HG03439 (cell line): Measurements from ENCODE around the gene CRNN.

Source experiments
- ATAC-seq: cut with Tn5 transposase; IDR thresholded peaks from one replicate; pipeline ENCODE4 v1.9.1; 2021; ENCODE audit warnings: mild to moderate bottlenecking, moderate library complexity; ENCODE audit not compliant: unreplicated experiment

Gene CRNN

DNA sequence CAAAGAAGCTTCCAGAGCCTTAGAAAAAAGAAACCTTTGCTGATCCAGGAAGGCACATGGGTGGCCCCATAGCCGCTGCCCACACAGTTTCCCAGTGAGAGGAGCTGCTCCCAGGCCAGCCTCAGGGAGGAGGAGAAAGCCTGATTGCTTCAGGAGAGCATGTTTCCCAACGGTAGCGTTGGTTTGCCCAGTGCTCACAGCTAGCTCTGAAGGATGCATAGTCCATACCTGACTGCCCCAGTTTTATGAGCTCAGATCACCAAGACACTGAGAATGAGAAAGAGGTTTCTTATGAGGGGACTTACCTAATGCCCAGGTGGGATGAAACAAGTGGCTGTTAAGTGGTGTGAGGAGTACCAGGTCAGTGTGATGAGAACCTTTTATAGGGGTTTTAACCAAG, at the start of gene CRNN:
Gene CRNN, minus strand, starts transcription at position 355 of the 400 bp plus-strand sequence. CDS start 2,030 bp downstream, outside the sequence.
- no peak for ATAC-seq

DNA sequence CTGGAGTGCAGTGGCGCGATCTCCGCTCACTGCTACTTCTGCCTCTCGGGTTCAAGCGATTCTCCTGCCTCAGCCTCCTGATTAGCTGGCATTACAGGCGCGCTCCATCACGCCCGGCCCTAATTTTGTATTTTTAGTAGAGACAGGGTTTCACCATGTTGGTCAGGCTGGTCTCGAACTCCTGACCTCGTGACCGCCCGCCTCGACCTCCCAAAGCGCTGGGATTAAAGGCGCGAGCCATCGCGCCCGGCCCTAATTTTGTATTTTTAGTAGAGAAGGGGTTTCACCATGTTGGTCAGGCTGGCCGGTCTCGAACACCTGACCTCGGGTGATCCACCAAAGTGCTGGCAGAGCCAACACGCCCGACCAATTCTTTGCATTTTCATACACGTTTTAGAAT, 48.6 kb upstream of the CRNN start:
- no peak for ATAC-seq

DNA sequence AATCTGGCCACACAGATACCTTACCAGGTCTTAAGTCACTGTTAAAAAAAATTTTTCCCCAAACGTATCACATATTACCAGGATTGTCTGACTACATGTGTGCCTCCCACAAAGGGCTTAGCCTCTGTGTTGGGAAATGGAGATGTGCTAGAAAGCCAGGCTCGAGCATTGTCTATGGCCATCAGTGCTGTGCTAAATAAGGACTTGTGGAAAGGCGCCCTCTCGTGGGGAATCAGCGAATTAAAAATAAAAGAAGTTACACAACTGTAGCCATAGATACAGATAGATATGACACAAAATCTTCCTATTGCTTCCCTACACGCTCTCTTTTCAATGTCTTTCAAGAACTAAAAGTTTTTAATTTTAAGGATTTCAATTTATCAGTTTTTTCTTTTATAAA, 47.5 kb upstream of the CRNN start:
- no peak for ATAC-seq

DNA sequence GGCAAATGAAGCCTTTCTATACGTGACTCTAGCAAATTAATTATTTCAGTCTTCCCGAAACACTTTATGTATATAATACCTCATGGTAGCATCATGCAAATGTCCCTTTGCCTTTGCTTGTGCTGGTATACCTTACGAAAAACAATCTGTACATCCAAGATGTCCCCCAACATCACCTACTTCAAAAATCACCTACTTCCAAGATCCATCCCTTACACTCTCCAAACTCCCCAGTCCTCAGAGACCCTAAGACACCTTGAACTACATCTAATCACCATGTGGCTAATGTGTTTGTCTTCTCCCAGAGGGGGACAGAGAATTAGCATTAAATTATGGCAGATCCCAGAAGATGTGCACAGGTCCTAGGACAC, 46.5 kb upstream of the CRNN start:
- no peak for ATAC-seq

DNA sequence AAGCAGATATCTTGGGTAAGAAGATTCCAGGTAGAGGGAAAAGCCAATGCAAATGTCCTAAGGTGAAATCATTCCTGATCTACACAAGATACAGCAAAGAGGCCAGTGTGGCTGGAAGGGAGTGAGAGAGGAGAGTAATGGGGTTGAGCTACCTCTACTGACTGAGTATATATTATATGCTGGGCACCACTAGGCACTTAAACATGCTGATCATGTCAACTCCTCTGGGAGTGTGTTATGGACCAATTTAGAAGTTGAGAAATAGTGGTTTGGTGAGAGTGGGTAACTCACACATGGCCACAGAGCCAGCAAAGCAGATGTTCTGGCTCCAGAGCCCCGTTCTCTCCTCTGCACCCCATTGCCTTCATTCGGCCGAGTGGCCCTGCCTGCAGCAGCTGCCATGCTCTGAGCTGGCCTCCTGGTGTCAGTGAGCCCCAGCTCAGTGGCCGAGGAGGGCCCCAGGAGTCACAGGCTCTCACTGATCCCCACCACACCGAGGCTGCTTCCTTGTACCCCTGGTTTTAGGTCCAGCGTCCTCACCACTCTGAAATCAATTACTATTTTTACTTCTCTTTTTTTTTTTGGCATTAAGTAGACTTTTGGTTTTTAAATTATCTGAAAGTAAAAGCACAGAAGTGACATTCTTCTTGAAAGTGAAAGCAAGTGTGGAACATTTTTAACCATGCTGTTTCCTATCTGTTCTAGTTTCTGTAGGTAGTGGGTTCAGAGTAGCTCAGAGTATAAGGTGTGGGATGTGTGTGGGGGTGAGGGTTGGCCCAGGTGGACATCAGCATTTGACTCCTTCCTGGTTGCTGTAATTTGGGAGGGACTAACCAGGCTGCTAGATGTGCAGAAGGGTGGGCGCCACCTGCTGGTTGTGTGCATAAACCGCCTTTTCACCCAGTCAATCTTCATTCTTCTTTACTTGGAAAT, 45.8 kb upstream of the CRNN start:
- ATAC-seq = peak; percentile 82

DNA sequence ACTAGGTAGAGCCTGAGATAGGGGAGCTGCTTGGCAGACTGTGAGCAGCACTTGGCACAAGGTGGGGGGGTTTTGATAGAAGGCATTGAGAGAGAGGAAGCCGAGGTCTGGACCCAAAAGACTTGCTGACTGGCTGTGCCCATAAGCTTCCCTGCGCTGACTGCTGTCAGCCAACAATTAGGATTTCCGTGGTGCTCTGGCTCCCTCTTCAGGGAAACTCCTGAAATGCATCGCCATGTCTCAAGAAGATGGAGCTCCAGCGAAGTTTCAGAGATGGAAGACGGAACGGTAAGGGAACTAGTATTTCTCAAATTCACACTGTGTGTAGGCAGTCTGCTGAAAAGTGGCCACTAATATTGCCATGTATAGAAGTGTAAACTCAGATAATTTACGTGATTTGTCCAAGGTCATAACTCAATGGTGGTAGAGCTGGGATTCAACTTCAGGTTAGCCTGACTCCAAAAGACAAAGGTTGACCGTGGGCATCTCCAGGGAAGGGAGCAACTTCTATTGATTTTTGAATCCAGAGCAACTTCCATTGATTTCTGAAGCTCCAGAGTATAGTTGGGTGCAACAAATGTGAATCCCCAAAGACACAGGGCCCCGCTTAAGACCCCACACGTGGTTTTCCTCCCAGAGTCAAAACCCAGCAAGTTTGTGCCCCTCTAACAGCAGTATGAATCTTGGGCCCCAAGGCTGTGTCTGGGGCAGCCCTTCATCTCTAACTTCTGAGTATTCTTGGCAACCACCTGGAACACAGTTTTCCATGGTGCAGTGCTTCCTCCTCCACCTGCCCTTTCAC, 44.5 kb upstream of the CRNN start:
- ATAC-seq = peak; percentile 44

DNA sequence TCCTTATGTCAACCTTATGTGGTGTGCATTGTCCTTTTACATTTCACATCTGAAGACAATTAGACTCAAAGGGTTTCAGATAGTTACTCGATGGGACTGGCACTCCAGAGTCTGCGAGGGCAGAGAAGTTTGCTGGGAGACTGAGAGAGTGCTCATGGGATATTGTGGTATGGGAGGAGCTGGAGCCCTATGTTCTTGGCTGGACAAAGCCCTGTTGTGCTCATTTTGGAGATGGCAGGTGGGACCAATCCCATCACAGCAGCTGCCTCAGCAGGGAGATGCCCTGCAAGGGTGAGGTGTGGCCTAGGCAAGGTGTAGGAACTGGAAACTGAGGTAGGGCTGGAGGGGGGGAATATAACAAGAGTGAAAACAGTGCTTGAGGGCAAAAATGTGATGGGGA, 43.5 kb upstream of the CRNN start:
- no peak for ATAC-seq

DNA sequence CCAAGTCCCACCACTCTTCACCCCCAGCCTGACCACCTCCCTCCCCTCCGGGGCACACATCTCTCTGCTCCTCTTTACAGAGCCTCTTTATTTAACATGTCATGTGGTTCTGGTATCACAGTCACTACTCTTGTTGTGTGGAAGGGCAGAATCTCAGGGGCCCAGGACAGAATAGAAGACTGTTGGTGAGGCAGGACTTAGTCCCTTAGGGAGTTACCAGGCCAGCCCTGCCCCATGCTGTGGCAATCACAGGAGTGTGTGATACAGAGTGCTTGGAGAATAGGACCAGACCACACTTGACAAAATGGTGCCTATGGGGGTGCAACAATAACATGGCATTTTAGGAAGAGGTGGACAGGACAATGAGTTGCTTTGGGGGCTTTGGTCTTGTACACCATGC, 43.0 kb upstream of the CRNN start:
- ATAC-seq = no peak

DNA sequence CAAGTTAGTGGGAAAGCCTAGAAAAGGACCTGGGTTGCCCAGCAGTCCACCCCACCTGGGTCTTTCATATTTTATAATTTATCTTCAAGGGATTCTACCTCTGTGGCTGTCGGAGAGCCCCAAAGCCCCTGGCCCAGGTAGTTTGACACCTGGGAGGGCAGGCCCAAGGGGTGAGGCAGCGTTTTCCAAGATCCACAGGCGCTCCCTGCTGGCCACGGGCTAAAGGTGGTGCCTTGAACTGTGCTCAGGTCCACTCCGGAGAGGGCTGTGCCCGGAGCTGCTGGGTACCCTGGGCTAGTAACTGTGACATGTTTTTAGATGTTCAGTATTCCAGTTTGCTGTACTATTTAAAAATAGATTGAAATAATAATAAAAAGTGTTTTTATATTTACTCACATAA, 37.2 kb upstream of the CRNN start:
- ATAC-seq = no peak

DNA sequence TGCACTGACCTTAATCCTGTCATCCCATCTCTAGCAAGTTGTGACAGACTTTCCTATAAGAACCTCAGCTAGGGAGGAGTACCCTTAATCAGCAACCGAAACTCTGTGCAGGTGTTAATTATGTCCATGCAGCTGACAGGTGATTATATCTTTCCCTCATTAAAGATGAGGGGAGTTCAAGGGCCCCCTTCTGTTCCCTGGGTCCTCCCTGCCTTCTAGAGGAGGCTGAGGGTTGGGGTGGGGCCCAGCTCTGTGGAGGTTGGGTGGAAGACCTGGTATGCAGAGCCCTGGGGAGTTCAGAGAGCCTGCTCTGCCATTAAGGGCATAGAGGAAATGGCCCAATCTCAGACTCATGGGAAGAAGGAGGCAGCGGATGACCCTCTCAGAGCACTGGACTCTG, 35.6 kb upstream of the CRNN start:
- no peak for ATAC-seq

DNA sequence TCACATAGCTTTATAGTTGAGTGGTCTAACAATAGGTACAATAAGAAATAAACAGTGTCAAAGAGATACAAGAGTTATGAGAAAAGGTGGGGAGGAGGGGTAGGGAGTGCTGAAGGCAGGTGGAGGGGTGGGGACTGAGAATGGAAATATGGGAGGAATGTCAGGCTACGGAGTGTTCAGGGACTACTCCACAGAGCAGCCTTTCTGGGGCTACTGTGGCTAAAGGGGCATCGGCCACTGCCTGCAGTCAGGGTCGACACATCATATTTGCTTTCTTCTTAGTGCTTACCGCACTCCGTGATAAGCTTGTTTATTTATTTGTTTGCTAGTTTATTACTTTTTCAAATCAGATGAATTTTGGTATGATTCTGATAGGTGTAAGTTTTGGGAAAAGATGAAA, 34.4 kb upstream of the CRNN start:
- no peak for ATAC-seq

DNA sequence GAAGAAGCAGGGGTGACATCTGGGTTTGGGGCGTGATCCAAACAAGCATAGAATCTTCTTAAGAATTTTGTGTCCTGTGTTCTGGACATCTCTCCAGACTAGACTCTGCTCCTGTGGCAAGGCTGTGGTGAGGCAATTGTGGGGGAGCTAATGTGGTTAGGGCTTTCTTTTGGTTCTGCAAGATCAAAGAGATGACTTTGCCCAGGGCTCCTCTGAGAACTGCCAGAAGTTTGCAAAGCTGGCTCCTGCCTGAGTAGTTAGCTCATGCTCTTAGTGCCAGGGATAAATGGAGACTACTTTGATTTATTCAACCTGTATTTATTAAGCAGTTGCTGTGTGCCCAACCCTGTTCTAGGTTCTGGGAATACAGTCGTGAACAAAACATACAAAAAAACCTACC, 34.0 kb upstream of the CRNN start:
- ATAC-seq = no peak

DNA sequence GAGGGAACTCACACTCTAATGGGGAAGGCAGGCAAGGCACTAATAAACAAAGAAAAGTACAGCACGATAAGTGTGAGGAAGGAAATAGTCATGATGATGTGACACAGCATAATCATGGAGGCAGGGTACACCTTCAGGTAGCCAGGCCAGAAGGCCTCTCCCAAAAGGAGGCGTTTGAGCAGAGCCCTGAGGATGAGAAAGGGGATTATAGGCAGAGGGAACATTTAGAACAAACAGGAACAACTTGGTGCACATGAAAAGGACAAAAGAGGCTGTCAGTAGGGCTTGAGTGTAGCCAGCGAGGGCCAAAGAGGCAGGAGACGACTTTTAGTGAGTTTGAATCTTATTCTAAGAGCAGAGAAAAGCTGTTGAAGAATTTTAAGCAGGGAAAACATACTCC, 33.4 kb upstream of the CRNN start:
- no peak for ATAC-seq

DNA sequence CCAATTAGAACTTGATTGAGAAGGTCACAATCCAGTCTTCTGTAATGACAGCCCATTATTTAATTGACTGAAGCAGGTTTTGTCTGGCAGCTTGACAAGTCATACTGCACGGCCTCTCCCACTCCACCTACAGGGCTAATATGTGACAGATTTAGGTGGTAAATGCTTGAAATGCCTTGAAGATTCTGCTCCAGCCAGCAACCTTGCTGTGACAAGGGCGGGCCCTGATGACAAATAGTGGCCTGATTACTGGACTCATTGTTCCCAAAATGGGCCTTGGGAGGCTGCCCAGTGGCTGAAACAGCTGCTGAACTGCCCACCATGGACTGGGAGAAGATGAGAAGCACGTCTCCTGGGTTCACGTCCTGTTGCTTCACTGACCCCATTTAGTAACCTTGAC, 30.0 kb upstream of the CRNN start:
- no peak for ATAC-seq

DNA sequence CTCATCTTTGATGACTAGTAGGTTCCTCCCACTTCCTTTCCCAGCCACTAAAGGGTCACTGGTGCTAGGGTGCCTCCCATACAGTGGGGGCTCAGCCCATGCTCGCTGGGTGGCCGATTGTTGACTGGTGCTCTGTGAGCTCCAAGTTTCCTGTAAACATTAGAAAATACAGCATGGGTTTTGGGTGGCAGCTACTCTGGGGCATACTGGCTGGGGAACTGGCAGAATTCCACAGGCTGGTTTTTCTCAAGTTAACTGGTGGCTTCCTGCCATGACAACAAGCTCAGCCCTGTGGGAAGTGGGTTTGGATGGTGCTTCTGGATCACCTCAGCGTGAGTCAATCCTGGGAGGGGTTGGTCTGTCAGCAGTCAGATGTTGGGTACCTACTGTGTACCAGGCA, 28.7 kb upstream of the CRNN start:
- no peak for ATAC-seq

DNA sequence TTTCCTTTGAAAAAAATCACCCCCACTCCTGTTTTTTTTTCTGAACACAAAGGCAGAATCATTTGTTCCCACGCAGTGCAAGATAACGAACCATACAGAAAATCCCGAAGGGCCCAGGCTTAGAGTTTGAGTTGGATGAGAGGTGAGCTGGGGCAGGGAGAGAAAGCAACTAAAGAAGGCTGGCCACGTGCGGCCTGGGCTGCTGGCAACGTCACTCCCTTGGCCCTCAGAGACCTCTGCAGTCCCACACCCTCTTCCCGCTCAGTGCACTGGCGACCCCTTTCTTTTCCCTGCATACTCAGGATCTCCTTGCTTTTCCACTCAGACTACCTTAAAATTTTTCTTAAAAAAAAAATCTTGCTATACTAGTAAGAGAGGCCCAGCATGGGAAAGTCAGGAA, 28.2 kb upstream of the CRNN start:
- no peak for ATAC-seq

DNA sequence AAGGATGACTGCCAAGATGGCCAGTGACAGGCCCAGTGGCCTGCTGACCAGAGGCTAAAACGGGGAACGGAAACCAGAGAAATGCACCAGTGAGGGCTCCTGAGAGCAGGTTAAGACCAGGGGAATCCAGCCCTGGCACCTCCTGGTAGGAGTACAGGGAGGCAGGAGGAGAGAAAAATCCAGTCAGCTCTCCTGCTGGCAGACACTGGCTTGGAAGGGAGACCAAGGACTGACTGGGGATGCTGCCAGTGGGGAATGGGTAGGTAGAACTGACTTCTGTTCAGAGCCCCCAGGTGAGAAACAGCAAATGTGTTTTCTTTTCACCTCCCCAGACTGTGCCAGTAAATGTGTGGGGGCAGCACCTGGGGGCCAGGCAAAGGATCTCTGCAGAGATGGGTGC, 27.7 kb upstream of the CRNN start:
- no peak for ATAC-seq

DNA sequence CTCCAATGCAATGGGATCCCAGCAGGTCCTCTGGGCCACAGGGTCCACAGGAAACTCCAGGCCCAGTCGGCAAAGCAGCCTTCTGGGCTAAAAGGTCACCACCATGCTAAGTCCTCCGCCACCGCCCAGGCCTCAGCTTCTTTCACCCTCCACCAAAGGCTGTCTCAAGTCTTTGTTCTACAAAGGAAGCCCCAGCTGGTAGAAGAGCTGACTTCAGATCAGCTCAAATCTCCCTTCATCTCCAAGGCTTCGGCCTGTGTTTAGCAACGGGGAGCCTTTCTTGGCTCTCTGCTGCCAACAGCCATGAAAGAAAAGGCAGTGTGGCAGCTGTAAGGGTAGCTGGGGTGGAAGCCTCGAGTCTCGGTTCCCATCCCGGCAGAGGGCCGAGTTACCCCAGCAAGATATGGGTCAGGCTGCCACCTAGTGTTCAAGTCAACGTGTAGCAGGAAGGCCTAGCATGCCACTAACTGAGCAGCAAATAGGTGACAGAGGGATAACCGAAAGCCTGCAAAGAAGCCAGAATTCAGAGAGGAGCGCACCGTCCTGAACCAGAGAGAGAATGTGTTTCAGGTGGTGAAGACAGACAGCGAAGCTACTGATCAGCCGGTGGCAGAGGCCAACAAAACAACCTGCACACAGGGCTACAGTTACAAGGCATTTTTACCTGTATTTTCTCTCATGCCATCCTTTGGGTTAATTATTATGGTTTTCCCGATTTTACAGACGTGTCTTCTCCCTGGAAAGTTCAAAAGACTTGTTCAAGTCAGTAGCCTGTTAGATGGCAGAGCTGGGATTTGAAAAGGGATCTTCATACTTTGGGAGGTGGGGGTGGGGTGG, 26.8 kb upstream of the CRNN start:
- ATAC-seq = peak; percentile 76

DNA sequence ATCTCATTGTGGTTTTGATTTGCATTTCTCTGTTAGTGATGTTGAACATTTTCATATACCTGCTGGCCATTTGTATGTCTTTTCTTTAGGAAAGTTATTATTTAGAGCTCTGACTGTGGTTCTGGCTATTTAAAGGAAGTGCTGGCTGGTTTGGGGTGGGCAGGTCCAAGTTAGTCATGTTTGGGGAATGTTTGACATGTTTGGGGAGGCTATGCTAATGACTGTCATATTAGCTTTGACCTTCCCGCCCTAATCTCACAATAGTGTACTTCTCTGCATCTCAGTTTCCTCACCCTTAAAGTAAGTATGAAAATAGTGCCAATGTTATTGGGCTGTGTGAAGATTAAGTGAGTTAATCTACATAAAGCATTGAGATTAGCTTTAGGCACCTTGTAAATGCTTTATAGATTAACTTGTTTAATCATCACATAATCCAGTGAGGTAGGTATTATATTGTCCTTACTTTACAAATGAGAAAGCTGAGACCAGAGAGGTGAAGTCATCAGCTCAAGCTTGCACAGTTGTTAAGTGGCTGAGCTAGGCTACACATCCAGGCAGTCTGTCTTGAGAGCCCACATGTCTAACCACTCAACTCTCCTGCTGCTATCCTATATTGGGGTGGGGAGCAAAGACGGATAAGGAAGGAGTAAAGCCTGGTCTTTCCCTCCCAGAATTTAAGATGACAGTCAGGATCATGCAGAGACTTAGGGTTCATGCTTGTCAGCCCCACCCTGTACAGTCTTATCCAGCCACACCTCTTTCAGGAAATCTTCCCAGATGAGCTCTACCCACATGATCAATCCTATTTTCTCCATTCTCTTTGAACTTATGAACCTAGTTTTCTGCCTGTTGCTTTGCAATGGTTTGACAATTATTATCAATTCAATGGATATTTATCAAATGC, 22.8 kb upstream of the CRNN start:
- ATAC-seq = no peak

DNA sequence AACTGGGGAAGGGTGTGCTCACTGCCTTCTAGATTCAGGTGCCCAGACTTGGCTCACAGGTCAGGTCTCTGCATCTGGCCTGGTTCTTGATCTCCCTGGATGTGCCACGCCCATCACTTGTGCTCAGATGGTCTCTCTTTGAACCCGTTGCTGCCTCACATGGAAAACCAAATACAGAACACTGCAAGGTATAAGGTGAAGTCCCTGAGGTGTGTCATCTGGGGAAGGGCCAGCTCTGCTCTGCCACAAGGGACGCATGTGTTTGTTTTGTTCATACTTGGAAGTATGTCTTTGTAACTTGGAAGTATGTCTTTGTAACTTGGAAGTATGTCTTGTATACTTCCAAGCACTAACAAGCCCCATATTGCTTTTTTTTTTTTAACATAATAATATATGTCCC, 13.4 kb upstream of the CRNN start:
- no peak for ATAC-seq
